GM19467 (cell line): ENCODE results near the gene DNAJC11.

Source experiments
- ATAC-seq: cut with Tn5 transposase; IDR thresholded peaks from one replicate; pipeline ENCODE4 v1.9.1; 2021; ENCODE audit warnings: mild to moderate bottlenecking, moderate library complexity; ENCODE audit not compliant: unreplicated experiment

Gene DNAJC11

DNA sequence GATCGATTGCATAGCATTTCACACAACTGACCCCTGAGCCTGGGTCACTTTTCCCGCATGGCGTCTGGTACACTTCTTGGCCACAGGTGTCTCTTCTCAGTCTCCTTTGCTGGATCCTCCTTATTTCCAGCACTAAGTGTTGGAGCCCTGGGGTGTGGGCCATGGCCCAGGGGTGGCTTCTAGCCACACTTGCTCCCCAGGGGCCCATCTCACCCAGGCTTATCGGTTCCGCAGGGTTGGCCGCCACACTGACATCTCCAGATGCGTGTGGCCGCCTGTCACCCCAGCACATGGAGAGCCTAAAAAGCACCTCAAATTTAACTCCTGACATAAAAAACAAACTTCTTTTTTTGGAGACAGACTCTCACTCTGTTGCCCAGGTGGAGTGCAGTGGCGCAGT is 74.6 kb downstream of the DNAJC11 start:
- no peak for ATAC-seq

GRCh38 chr1:6625584-6626149 is 75.9 kb downstream of the DNAJC11 start:
- ATAC-seq = no peak

GRCh38 chr1:6624710-6625583 is 76.7 kb downstream of the DNAJC11 start, which contains the start of gene THAP3:
Gene THAP3, plus strand, starts transcription at chr1:6624868. Its CDS starts 351 bp downstream, at chr1:6625219.
- peak; percentile 72 for ATAC-seq

- ATAC-seq = no peak
These were observed 78.2 kb downstream of the DNAJC11 start for GRCh38 chr1:6623269-6623965.

DNA sequence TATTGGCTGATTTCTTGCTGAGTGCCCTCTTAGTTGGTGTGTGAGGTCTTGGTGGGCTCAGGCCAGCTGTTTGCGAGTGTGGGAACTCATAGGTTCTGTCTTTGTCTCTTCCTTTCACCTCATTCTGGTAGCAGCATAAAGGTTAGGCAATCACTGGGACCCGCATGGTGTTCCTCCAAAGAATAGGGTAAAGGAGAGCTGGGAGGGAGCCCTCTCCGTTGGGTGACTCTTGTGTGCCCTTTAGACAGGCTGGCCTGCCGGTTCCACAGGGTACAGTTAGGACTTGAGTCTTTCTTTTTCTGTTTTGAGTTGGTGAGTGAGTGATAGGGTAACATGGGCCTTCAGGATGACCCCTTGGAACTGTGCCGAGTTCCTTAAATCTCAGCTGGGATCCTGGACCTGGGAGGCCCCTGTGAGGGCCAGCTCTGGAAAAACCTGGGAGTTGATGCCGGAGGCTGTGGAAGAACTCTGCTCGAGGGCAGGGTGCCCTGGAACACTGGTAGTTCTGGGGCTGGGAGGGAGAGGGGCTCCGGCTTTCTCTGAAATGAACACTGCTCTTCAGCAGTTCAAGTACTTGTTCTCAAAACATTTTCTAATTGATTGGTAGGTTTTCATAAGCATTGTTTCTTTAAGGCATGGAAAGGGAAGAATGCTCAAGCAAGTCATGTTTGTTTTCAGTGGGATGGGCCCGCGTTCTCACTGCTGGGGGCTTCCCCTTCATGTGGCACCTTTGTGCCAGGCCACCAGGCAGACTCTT is 79.0 kb downstream of the DNAJC11 start:
- no peak for ATAC-seq

- no peak for ATAC-seq
These were observed 79.9 kb downstream of the DNAJC11 start for GRCh38 chr1:6621429-6622391.

- no peak for ATAC-seq
These were observed 82.6 kb downstream of the DNAJC11 start for GRCh38 chr1:6619045-6619444.

DNA sequence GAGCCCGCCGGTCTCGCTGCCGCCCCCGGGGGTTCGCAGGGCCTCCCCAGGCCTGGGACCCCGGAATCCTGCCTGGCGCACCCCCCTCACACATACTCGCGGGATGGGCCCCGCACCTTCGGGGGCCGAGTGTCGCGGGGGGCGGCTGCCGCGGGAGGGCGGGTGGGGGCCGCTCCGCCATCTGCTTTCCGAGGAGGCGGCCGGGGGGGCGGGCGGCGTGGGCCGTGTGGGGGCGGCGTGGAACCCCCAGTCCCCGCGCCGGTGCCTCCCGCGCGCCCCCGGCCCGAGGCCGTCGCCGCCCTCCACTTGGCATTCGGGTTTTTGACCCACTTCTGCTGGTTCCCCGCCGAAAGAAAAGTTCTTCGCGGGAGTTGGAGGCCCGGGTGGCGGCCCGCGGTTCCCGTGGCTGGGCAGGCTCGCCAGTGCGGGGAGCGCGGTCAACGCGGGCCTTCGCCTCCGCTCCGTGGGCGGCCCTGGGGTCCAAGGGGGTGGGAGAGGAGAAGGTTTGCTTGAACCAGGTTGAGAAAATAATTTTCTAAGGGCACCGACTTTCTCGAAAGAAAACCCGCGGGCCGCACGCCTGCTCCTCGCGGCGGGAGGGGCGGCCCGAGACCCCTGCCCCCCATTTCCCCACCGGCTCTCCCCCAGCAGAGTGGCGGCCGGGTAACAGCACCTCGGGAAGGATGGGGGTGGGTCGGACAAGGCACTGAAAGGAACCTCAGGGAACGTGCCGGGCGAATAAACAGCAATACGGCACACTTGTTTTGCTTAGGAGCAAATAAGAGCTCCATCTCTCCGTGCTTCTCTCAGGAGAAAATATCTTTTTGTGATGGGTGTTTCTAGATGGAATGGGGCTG is 86.5 kb downstream of the DNAJC11 start:
- ATAC-seq = no peak

- no peak for ATAC-seq
These were observed 87.3 kb downstream of the DNAJC11 start for GRCh38 chr1:6614019-6614928.

DNA sequence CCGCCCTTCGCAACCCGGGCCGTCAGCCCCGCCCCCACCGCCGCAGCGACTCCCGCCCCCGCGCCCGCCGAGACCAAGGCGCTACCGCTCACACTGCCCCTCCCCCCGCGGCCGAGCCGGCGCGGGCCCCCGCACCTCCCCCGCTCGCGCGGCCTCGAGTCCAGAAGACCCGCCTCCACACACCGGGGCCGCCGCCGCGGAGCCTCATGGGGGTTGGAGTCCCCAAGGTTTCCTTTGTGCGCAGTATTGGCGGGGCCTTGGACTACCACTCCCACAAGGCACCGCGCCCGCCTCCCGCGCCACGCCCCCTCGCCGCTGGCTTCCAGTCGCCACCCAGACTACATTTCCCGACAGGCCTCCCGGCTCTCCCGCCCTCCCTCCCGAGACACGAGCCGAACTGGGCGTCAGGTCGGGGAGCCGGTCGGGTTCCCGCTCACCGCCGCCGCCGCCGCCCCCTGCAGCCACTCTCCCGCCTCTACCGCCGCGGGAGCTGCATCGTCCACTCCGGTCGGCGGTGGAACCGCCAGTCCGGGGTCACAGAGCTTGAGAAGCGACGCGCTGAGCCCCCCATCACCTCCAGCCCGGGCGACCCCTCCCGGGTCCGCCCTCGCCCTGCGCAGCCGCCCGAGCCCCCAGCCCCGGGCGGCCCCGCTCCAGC is 88.1 kb downstream of the DNAJC11 start, which contains the start of gene PHF13:
Gene PHF13, plus strand, starts transcription at position 371 of the 658 bp plus-strand sequence. CDS start 336 bp downstream, outside the sequence.
- ATAC-seq = peak; percentile 90

DNA sequence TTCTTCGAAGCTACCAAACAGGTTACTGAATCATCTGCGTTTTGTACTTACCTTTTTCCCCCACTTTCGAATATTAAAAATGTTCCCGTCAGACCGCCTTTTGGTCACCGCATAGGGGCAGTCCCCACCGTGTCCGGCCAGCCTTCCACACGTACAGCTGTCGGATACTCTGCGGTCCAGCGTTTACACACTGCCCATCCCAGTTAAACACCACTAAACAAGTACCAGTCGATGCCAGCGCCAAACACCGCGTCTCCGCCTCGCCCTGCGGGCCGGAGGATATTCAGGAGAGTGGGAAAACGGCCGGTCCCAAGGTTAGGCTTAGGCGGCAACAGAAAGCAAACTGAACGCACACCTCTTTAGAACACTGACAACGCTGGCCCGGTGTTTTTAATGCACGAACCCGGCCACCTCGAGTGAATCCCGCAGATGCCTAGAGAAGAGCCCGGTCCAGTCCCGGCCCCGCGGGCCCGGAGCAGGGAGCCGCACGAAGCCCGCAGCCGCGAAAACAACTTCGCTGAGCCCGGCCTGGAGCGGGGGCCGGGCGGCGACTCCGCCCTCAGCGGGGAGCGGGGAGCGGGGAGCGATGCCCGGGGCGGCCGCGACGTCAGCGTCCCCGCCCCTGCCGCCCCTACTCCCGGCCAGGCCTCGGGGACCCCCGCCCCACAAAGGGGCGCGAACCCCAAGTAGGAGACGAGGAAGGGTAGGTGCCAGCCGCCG is 88.8 kb downstream of the DNAJC11 start:
- ATAC-seq = no peak

DNA sequence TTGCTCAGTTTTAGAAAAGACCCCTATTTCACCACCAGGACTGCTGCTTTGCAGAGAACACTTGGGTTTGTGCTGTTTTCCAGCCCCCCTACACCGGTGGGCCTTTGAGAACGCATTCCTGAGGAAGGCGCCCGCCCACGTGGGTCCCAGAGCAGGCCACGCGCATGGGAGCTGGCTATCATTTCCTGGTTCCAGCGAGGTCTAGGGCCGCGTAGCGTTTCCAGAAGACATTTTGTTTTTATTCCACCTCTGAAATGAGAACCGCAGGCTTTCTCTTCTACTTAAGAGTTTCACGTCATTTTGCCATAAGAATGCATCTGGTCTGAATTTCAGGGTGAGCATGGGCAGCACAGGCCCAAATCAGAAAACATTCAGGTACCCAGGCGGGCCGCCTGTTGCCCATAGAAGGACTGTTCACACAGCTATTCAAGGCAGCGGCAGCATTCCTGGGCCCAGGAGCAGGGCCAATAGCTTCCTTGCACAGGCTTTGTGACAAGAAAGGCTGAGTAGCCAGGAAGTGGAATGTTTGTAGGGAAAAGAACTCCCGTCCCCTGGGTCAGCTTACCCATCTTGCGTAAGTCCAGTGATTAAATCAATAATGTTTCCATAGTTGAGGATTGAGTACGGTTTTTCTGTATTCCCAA is 97.6 kb downstream of the DNAJC11 start:
- no peak for ATAC-seq

GRCh38 chr1:6603238-6603914 is 98.2 kb downstream of the DNAJC11 start:
- peak; percentile 21 for ATAC-seq

GRCh38 chr1:6602669-6603237 is 98.9 kb downstream of the DNAJC11 start, which contains the start of gene KLHL21:
Gene KLHL21, minus strand, starts transcription at chr1:6602869. Its CDS starts 52 bp downstream, at chr1:6602817.
- ATAC-seq = peak; percentile 45
